ENCODE measurements around the gene CFH.
"Not testable (repeated sequence)": the region's sequence is repeated elsewhere in the genome, so short reads cannot be mapped to it uniquely, and the experiment has no call there.

Gene CFH

GRCh38 chr1:196669051-196669450, 17.2 kb downstream of the CFH start:
- DNase-seq = no peak

- DNase-seq = no peak
Measured at GRCh38 chr1:196669693-196670092, 17.9 kb downstream of the CFH start.

DNA sequence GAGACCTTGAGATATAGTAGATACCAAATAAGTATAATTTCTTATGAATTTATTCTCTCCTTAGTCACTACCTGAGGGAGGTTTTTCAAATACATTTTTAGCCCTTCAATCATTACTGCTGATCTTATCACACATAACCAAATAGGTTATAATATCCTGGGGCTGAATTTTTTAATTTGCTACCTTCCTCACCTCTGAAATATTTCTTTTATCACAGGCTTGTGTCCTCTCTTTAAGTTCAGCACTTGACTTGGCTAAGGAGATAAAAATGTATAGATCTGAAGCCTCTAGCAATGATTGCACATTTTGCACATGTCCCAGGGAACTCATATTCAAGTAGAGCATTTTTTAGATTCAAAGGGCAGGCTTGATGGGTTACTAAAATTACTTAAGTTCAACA, 23.1 kb downstream of the CFH start:
- DNase-seq = no peak

GRCh38 chr1:196677781-196678509, 26.1 kb downstream of the CFH start:
- no peak for DNase-seq

GRCh38 chr1:196678510-196678884, 26.7 kb downstream of the CFH start:
- no peak for DNase-seq

DNA sequence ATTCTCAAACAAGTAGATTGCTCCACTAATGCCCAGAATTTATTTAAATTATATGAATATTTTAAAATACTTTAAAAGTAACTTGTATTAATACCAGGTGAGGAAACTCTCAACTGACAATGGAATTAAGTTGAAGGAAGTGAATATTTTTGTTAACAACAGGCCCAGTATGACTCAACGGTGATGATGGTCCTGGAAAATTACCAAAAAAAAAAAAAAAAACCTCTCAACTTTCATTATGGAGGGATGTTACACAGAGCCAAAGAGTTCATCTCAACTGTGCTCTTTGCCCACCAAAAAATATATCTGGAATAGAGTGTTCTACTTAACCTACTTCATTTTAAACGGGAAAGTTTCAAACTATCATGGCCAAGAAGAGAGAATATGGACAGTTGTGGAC, 28.3 kb downstream of the CFH start:
- no peak for DNase-seq

DNA sequence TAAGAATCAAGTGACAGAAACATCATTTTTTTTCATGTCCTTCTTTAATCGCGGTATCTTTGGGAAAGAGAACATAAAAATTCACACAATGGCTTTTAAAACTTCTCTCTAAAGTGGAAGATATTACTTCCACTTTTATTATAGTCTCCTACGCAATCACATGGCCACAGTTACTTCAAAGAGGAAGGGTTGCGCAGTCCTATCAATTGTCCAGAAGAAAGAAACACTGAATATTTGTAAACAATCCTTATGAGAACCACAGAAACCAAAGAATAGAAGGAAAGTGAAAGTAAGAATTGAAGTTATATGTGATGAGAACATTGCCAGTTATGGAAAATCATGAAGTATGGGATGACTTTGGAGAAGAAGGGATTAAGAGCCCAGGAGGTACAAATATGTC, 32.6 kb downstream of the CFH start:
- no peak for DNase-seq

DNA sequence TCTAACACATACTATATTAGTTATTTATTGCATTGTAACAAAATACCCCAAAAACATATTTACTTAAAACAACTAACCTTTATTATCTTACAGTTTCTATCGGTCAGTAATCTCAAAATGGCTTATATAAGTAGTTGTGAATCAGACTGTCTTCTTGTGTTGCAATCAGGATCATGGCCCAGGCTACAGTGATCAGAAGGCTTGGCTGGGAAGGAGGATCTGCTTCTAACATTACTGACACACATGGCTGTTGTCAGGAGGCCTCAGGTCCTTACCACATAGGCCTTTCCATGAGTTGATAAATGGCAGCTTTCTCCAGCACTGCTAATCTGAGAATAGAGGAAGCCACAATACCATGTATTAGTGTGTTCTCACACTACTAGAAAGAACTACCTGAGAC, 33.7 kb downstream of the CFH start:
- no peak for DNase-seq

DNA sequence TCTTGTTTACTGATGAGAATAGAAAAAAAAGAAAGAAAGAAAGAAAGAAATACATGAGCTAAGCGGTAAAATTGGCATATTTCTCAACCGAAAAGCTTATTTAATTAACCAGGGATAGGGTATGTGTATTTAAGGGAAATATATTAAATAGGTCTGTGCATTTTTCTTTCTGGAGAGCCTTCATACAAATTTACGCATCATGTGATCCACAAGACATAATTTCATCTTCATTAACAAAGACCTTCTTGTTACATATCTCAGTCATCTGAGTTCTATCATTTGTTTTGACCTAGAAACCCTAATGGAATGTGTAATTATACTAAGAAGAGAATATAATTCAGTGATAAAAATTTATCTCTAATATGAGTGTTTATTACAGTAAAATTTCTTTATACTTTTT, 37.2 kb downstream of the CFH start:
- DNase-seq = no peak

- no peak for DNase-seq
Measured at GRCh38 chr1:196690582-196690981, 38.7 kb downstream of the CFH start.

DNA sequence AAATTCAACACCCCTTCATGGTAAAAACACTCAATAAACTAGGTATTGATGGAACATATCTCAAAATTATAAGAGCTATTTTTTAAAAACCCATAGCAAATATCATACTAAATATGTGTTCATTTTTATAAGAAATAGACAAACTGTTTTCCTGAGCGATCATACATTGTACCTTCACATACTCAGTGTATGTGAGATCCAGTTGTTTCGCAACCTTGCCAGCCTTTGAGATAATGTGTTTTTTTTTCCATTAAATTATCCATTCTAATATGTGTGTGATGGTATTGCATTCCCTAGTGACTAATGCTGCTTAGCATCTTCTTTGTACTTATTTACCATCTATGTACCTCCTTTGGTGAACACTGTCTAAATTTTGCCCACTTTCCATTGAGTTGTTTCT, 47.1 kb downstream of the CFH start:
- DNase-seq = no peak

- no peak for DNase-seq
Measured at GRCh38 chr1:196701144-196701543, 49.3 kb downstream of the CFH start.

GRCh38 chr1:196709892-196710291, 58.0 kb downstream of the CFH start:
- DNase-seq = not testable (repeated sequence)

DNA sequence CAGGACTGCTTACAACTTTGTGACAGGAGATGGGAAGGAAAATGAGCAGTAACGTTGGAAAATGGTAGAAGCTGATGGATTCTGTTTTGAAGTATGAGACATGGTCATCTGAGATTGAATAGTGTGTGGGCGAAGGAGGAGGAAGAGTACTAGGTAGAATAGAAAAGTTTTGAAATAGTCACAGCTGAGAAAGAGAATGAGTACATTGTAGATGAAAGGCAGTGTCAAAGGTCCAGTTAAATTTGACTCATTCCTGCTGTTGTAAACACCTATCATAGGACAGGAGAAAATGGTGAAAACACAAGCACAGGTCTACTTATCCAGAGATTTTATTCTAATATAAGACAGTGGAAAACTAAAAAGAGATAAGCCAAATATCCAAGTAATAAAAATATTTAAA, 66.0 kb downstream of the CFH start:
- DNase-seq = no peak

- DNase-seq = peak; percentile 68
Measured at GRCh38 chr1:196723325-196724185, 71.7 kb downstream of the CFH start.

DNA sequence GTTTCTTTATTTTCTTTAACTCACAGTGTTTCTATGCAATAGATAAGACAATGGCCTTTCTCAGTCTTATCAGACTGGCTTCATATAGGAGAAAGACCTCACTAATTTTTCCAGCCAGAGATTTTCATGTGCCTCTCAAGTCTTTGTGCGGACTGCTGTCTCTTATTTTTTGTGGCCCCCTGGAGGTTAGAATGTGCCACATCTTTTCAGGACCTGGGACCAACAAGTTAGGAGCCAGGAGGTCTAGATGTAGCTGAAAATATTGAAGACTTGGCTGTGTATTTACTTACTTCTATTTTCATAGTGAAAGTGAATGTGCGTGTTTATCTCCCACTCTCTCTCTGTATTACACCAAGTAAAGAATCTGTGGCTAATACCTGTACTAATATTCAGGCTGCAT, 80.7 kb downstream of the CFH start:
- no peak for DNase-seq

DNA sequence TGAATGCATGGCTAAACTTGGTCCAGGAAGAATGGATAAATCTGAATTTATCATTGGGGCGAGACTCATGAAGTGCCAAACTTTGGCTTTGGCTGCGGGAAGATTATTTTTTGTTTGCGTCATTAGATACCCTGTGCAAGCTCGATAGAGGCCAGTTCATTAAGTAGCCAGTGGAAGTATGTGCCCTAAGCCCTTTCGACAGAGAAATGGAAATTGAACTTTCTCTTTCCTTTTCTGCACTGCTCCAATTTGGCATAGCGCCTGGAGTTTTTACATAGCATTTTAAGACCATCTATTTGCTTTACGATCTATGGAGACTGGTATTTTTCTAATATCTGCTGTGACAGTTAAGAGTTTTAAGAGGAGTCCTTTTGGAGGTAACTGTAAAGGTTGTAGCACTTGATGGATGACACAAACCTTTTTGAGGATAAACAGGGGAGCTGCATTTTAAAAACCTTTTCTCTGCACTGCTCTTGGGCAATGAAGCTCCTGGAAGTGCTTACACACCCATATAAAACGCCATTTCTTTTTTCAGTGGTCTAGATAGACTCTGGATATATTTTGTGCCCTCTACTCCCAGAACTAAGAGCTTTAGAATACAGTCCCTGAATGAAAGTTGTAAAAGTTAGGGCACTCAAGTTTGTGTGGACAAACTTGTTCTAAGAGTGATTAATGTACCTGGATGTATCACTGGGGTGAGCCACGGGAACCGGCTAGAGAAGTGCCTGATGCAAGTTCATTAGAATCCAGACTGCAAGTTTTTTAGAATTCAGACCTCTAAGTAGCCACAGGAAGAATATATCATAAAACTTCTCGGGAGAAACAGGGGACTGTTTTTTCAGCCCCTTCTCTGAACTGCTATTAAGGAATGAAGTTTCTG, 81.5 kb downstream of the CFH start:
- no peak for DNase-seq

- no peak for DNase-seq
Measured at GRCh38 chr1:196734006-196734405, 82.2 kb downstream of the CFH start.

- no peak for DNase-seq
Measured at GRCh38 chr1:196734460-196734859, 82.6 kb downstream of the CFH start.

- DNase-seq = no peak
Measured at GRCh38 chr1:196738730-196739129, 86.9 kb downstream of the CFH start.

DNA sequence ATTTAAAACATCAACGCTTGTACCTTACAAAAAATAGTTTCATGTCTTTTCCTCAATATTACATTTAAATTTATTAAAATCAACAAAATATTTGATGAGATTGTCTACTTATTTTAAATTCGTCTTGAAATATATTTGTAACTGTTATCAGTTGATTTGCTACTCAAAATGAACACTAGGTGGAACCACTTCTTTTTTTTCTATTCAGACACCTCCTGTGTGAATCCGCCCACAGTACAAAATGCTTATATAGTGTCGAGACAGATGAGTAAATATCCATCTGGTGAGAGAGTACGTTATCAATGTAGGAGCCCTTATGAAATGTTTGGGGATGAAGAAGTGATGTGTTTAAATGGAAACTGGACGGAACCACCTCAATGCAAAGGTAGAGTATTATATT, 91.4 kb downstream of the CFH start:
- DNase-seq = peak; percentile 78

DNA sequence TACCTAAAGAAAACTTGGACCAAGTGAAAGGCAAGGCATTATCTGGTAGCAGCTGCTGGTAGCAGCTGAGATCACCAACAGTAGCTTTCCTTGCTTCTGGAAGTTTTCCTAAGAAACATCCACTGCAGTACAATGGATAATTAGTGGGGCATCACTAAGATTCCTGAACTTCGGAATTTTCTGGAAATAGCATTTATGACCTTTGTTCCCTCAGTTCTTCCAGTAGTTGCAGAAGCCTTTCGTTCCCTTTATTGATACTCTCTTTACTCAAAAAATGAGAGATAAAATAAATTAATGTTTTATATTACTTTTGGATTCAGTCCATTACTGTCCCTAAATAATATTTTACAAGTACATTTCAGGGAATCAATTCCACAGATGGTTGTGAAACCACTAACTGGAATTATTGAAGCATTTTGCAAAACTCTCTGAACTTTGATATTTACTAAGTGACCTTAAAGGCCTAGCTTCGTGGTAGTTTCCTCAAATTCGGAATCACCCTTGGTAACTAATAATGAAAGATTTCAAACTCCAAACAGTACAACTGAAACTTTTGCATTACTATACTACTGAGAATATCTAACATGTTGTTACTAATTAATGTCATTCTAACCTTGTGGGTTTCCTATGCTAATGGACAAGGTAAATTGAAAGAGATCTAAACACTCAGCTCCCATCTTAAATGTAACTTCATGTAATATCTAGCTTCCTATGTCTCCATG, 113.3 kb downstream of the CFH start:
- not testable (repeated sequence) for DNase-seq

DNA sequence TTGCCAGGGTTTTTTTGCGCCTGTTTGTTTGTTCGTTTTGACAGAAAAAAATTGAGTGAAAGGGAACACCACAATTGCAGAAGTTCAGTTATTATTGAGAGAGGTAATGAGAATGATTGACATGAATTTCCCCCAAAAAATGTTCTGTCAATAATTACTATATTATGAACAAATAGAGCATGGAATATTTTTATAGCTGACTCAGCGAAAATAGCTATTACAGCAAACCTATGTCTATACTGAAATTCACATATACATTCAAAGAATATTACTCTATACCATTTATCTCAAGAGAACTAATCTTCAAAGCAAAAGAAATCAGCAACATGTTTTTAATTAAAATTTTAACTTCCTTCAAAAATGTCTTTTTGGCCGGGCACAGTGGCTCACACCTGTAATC, 118.0 kb downstream of the CFH start:
- not testable (repeated sequence) for DNase-seq

All from NCI-H1694 treated with DMSO at 0.1 percent for 48 hours (cell line).